ENCODE data around the gene GINS2. TPM values are rescaled to one million over a fixed set of nuclear protein-coding genes. Genes with fewer than 3 reads are reported as not detected.

The GINS2 gene
- total and polyA plus RNA-seq, 2 of the 4 experiments (the other 2 are of a cell fraction) = 12.0 to 13.4 TPM

GRCh38 chr16:85729452-85730185 lies 40.9 kb upstream of the GINS2 start:
- Histone ChIP-seq H2AK9ac (replicated peaks; ENCODE audit: low read depth, low read length, poor library complexity) (peak overlapping the region; percentile 48), H3K4me3 (ENCODE audit: insufficient read depth, low read depth, low read length) (no peak overlapping the region), H3K9ac (ENCODE audit: low read depth, low read length) (no peak overlapping the region), H3K4me2 (ENCODE audit: low read depth, low read length) (no peak overlapping the region), H3K4me1 (ENCODE audit: control insufficient read depth, insufficient read depth, low read length) (no peaks in the 10 kb centered on the region), H3K56ac (ENCODE audit: extremely low read depth, insufficient read depth, low read length) (no peak overlapping the region), H3K36me3 (ENCODE audit: control insufficient read depth, insufficient read depth, low read length) (peaks cover 2% of the 10 kb centered on the region; the same call in 1 of the 2 replicates), H2BK15ac (ENCODE audit: low read depth, low read length) (no peak overlapping the region), H2AFZ (replicated peaks; ENCODE audit: low read length, poor library complexity) (peak overlapping the region; percentile 34), H3K79me1 (ENCODE audit: low read depth in 1 of 2, low read length in 2 of 2) (peaks cover 6 to 18% of the 10 kb centered on the region in 2 experiments), H2BK5ac (ENCODE audit: low read depth, low read length, poor library complexity, severe bottlenecking) (no peak overlapping the region), H3K27me3 (ENCODE audit: control insufficient read depth, insufficient read depth, low read length) (no peaks in the 10 kb centered on the region), H4K5ac (ENCODE audit: low read depth, low read length) (peak overlapping the region; percentile 24; the same call in 1 of the 2 replicates), H3K4ac (ENCODE audit: low read depth, low read length) (peak overlapping the region; percentile 60; the same call in 1 of the 2 replicates), H3K27ac (ENCODE audit: insufficient read depth, low read length) (no peak overlapping the region), H4K91ac (ENCODE audit: insufficient read depth, low read depth, low read length) (no peak overlapping the region; the same call in 1 of the 2 replicates), H2BK120ac (ENCODE audit: low read depth, low read length) (peak overlapping the region; percentile 42; the same call in 1 of the 2 replicates), H2AK5ac (ENCODE audit: low read depth, low read length) (peak overlapping the region; percentile 33; the same call in 1 of the 2 replicates), H4K8ac (ENCODE audit: low read depth in 2 of 2, low read length in 2 of 2) (peak overlapping the region in 1 of 2 experiments; percentile 39; a peak in 1 of 4 replicates), H3K23ac (ENCODE audit: low read depth, low read length) (no peak overlapping the region), H3K9me1 (ENCODE audit: insufficient read depth, low read length) (peaks cover 10% of the 10 kb centered on the region), H3K9me3 (ENCODE audit: control insufficient read depth, insufficient read depth, low read length) (no peaks in the 10 kb centered on the region; the same call in 1 of the 2 replicates), H4K20me1 (ENCODE audit: insufficient read depth, low read length) (no peaks in the 10 kb centered on the region), H3K18ac (ENCODE audit: low read depth, low read length) (no peak overlapping the region), H3K14ac (replicated peaks; ENCODE audit: low read depth, low read length) (peak overlapping the region; percentile 19; the same call in 1 of the 2 replicates), H2BK20ac (ENCODE audit: low read depth, low read length) (peak overlapping the region; percentile 39; the same call in 1 of the 2 replicates)
- dilution Hi-C loops (cut with HindIII; ENCODE audit: low sequenced_read_pairs, unreplicated experiment) = no loop called here
- TF ChIP-seq MXI1 (IDR thresholded peaks at IDR 0.05; ENCODE audit: borderline replicate concordance, low read depth, low read length) (no peak), BHLHE40 (IDR thresholded peaks at IDR 0.05; ENCODE audit: low read depth, low read length) (no peak)
- ATAC-seq (ENCODE audit: low read depth) = no peak; the same call in 1 of the 2 replicates
- WGBS, 2 experiments (ENCODE audit: extremely low coverage in 2 of 2, insufficient read length in 1 of 2) = 79% methylated on average over 10 of the region's 16 CpGs; no CpG with 5 or more reads in 1 of the 2 experiments
- ChIA-PET CTCF (interaction anchor here (0.5 kb wide), 1 partner anchor 63 kb away, joined by 3 read pairs; no protein-coding TSS in a partner anchor), POLR2A (ENCODE audit: unreplicated experiment) (no interaction called here)
- peak; percentile 56 for DNase-seq
- in situ Hi-C loops (cut with MboI; ENCODE audit: low sequenced_read_pairs) = no loop called here
- BruUV-seq (replicated peaks) = no TSS peak
- intact Hi-C loops (cut with micrococcal nuclease) = no loop called here
